D721Med (cell line): ENCODE measurements around the gene ZMAT5.

Experiments
- DNase-seq: peaks from one replicate; pipeline ENCODE4 v3.0.0; 2011; ENCODE audit warnings: low spot score; ENCODE audit not compliant: insufficient read length
- FAIRE-seq: peaks from 2 replicates; lab custom pipeline; 2011; peaks lifted over from hg19 to GRCh38; lab: Jason Lieb, UNC
- CTCF ChIP-seq: IDR thresholded peaks from 2 replicates; pipeline ENCODE4 v1.5.1; 2012; ENCODE audit warnings: mild to moderate bottlenecking, control low read depth; ENCODE audit not compliant: insufficient read depth; ENCODE audit errors: missing control alignments

ZMAT5 gene

GRCh38 chr22:29767171-29768051 is 604 bp upstream of the ZMAT5 start, which contains the start of gene UQCR10:
UQCR10 (plus strand) TSS chr22:29767369; CDS start chr22:29767399, 30 bp downstream.
- TF ChIP-seq CTCF, result no peak
- DNase-seq (peak; percentile 62), FAIRE-seq (no peak)

GRCh38 chr22:29765905-29766631 is 739 bp downstream of the ZMAT5 start:
- no peak for TF ChIP-seq CTCF
- no peak for FAIRE-seq
- DNase-seq, result no peak

- FAIRE-seq, result no peak
- TF ChIP-seq CTCF, result no peak
- no peak for DNase-seq
Measured at GRCh38 chr22:29762263-29762662, 4.5 kb downstream of the ZMAT5 start.

- FAIRE-seq (no peak), DNase-seq (no peak)
- no peak for TF ChIP-seq CTCF
Measured at GRCh38 chr22:29758959-29759358, 7.8 kb downstream of the ZMAT5 start.

- DNase-seq, result no peak
- TF ChIP-seq CTCF, result no peak
- FAIRE-seq, result no peak
Measured at GRCh38 chr22:29758068-29758622, 8.7 kb downstream of the ZMAT5 start.

- no peak for FAIRE-seq
- no peak for TF ChIP-seq CTCF
- no peak for DNase-seq
Measured at GRCh38 chr22:29757096-29757495, 9.7 kb downstream of the ZMAT5 start.
